DOHH2 (cell line): ENCODE results near the gene SGPP1.
A peak's percentile ranks its signal among the peaks of the same experiment; 100 is the strongest.

Experiments
- H3F3A ChIP-seq: fragments of 200-600 bp; sonication (generic), shearing (Covaris generic); 2 replicates; pipeline ENCODE4 v1.6.0; 2016; ENCODE audit warnings: antibody characterized with exemption, mild to moderate bottlenecking; ENCODE audit not compliant: control insufficient read depth, insufficient read depth
- H3K27ac ChIP-seq: fragments of 200-600 bp; sonication (generic); 2 replicates; pipeline ENCODE4 v1.5.1; 2014; ENCODE audit warnings: low read depth, mild to moderate bottlenecking, low read length, moderate library complexity
- H3K27me3 ChIP-seq: fragments of 200-600 bp; sonication (generic); 2 replicates; pipeline ENCODE4 v1.6.1; 2014; ENCODE audit warnings: mild to moderate bottlenecking, low read length, mixed read lengths; ENCODE audit not compliant: control insufficient read depth
- H3K36me3 ChIP-seq: fragments of 200-600 bp; sonication (generic); 2 replicates; pipeline ENCODE4 v1.6.1; 2014; ENCODE audit warnings: mild to moderate bottlenecking, low read length, moderate library complexity, mixed read lengths; ENCODE audit not compliant: control insufficient read depth
- H3K4me1 ChIP-seq: fragments of 200-600 bp; sonication (generic); 2 replicates; pipeline ENCODE4 v1.6.1; 2014; ENCODE audit warnings: mild to moderate bottlenecking, low read length, mixed read lengths; ENCODE audit not compliant: control insufficient read depth
- H3K4me2 ChIP-seq: fragments of 200-600 bp; sonication (generic); 2 replicates; pipeline ENCODE4 v1.6.0; 2014; ENCODE audit warnings: mild to moderate bottlenecking, low read length, moderate library complexity
- H3K4me3 ChIP-seq: fragments of 200-600 bp; sonication (generic); 2 replicates; pipeline ENCODE4 v1.5.1; 2014; ENCODE audit warnings: mild to moderate bottlenecking, low read length, mixed read lengths
- H3K79me2 ChIP-seq: fragments of 200-600 bp; sonication (generic); 2 replicates; pipeline ENCODE4 v1.6.1; 2014; ENCODE audit warnings: mild to moderate bottlenecking, low read length, mixed read lengths; ENCODE audit not compliant: control insufficient read depth
- H3K9me2 ChIP-seq: fragments of 200-600 bp; sonication (generic); replicated peaks from 2 replicates; pipeline ENCODE4 v1.6.1; 2014; ENCODE audit warnings: mild to moderate bottlenecking, low read length, mixed read lengths; ENCODE audit not compliant: control insufficient read depth
- H3K9me3 ChIP-seq: fragments of 200-600 bp; sonication (generic); 2 replicates; pipeline ENCODE4 v1.6.1; 2014; ENCODE audit warnings: antibody characterized with exemption, low read length, mixed read lengths; ENCODE audit not compliant: control insufficient read depth, insufficient read depth
- H4K20me1 ChIP-seq: fragments of 200-600 bp; sonication (generic); 2 replicates; pipeline ENCODE4 v1.6.0; 2014; ENCODE audit warnings: low read depth, mild to moderate bottlenecking, antibody characterized with exemption, low read length, moderate library complexity; ENCODE audit not compliant: control insufficient read depth, insufficient read depth
- CTCF ChIP-seq: fragments of 200-600 bp; sonication (generic); IDR thresholded peaks from one replicate; pipeline ENCODE4 v1.5.1; 2014; ENCODE audit warnings: antibody characterized with exemption, mild to moderate bottlenecking, low read depth, low read length; ENCODE audit not compliant: poor library complexity, severe bottlenecking
- EZH2phosphoT487 ChIP-seq: fragments of 200-600 bp; sonication (generic); IDR thresholded peaks from 2 replicates; pipeline ENCODE4 v1.6.1; 2017; ENCODE audit warnings: borderline replicate concordance, mild to moderate bottlenecking, antibody characterized with exemption, low read length, moderate library complexity, mixed read lengths

SGPP1 gene

GRCh38 chr14:63735720-63736119, 7.9 kb upstream of the SGPP1 start:
- no peaks in the 10 kb centered on the region for H3K9me3 ChIP-seq
- no peak overlapping the region for H3K4me2 ChIP-seq
- no peaks in the 10 kb centered on the region for H3K79me2 ChIP-seq
- H3K27ac ChIP-seq = no peak overlapping the region
- H4K20me1 ChIP-seq = no peaks in the 10 kb centered on the region
- H3K4me3 ChIP-seq = no peak overlapping the region
- H3K4me1 ChIP-seq = peaks cover 16% of the 10 kb centered on the region
- peaks cover under 1% of the 10 kb centered on the region; the same call in 1 of the 2 replicates for H3F3A ChIP-seq
- no peak for TF ChIP-seq EZH2phosphoT487
- no peak for TF ChIP-seq CTCF
- no peaks in the 10 kb centered on the region for H3K36me3 ChIP-seq
- H3K27me3 ChIP-seq = no peaks in the 10 kb centered on the region
- H3K9me2 ChIP-seq = no peaks in the 10 kb centered on the region

- Histone ChIP-seq H3K9me2 (no peaks in the 10 kb centered on the region), H3F3A (peaks cover 17% of the 10 kb centered on the region), H3K27me3 (no peaks in the 10 kb centered on the region), H3K4me1 (peaks cover 25% of the 10 kb centered on the region), H4K20me1 (no peaks in the 10 kb centered on the region), H3K27ac (no peak overlapping the region), H3K9me3 (no peaks in the 10 kb centered on the region), H3K4me3 (no peak overlapping the region), H3K36me3 (peaks cover 18% of the 10 kb centered on the region), H3K79me2 (peaks cover 27% of the 10 kb centered on the region), H3K4me2 (no peak overlapping the region)
- TF ChIP-seq EZH2phosphoT487 (no peak), CTCF (no peak)
These were observed 2.8 kb upstream of the SGPP1 start for GRCh38 chr14:63730659-63731058.

- H3K27ac ChIP-seq = peak overlapping the region; percentile 91
- peaks cover 61% of the 10 kb centered on the region for H3K79me2 ChIP-seq
- H3K9me3 ChIP-seq = no peaks in the 10 kb centered on the region
- H3K4me2 ChIP-seq = peak overlapping the region; percentile 85
- H3K4me1 ChIP-seq = peaks cover 45% of the 10 kb centered on the region
- H3K27me3 ChIP-seq = no peaks in the 10 kb centered on the region
- no peaks in the 10 kb centered on the region for H3K9me2 ChIP-seq
- TF ChIP-seq CTCF (no peak), EZH2phosphoT487 (no peak)
- peaks cover 46% of the 10 kb centered on the region for H3K36me3 ChIP-seq
- peak overlapping the region; percentile 98 for H3K4me3 ChIP-seq
- peaks cover 21% of the 10 kb centered on the region for H3F3A ChIP-seq
- H4K20me1 ChIP-seq = no peaks in the 10 kb centered on the region
These were observed 582 bp downstream of the SGPP1 start for GRCh38 chr14:63727231-63727735.
